Measurements from ENCODE around the gene RCOR3. TPM values are rescaled to one million over a fixed set of nuclear protein-coding genes. Genes with fewer than 3 reads are reported as not detected.

The RCOR3 gene
- total RNA-seq, 1 experiment from 2014 or later: 39.0 TPM

DNA sequence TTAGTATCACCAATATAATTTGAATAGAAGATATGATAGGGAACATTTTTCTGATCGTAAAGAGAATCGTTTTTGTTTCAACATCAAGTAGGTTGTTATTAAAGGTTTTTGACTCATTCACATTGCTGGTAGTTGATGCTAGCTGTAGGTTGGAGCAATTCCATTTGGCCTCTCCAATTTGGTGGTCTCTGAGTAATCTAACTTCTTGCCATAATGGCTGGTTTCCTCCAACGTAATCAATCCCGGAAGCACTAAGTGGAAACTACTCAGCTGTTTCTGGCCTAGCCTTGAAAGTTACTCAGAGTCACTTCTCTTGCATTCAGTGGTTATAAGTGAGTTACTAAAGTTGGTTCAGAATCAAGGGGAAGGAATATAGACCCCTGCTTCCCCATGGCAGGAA lies 26.0 kb downstream of the RCOR3 start:
- H3K36me3 ChIP-seq (ENCODE audit: insufficient read depth, low read length, poor library complexity, severe bottlenecking): peaks cover 27% of the 10 kb centered on the region
- DNase-seq (ENCODE audit: low spot score): no peak
- no TSS peak for BruUV-seq (replicated peaks)
- TF ChIP-seq CTCF (conservative IDR thresholded peaks at IDR 0.05; ENCODE audit: low read depth, low read length): no peak
- H3K9me3 ChIP-seq (ENCODE audit: low read depth, low read length, poor library complexity, severe bottlenecking): no peaks in the 10 kb centered on the region
- intact Hi-C loops (cut with micrococcal nuclease; ENCODE audit: unreplicated experiment): no loop called here
- no peaks in the 10 kb centered on the region for H3K27me3 ChIP-seq (replicated peaks; ENCODE audit: insufficient read depth, low read depth, low read length, poor library complexity)
- ChIA-PET POLR2A (ENCODE audit: low non-redundant PET) (interaction anchor here (0.6 kb wide), 1 partner anchor 31 kb away, joined by 3 read pairs; no protein-coding TSS in a partner anchor), CTCF (no interaction called here)
- no peak overlapping the region for H3K27ac ChIP-seq (ENCODE audit: low read depth, low read length, poor library complexity, severe bottlenecking)
- peaks cover 7% of the 10 kb centered on the region for H3K4me1 ChIP-seq (ENCODE audit: insufficient read depth, low read length, poor library complexity, severe bottlenecking)
- H3K4me3 ChIP-seq (ENCODE audit: low read depth, low read length, poor library complexity, severe bottlenecking): no peak overlapping the region

- intact Hi-C loops (cut with micrococcal nuclease; ENCODE audit: unreplicated experiment): no loop called here
- Histone ChIP-seq H3K36me3 (ENCODE audit: insufficient read depth, low read length, poor library complexity, severe bottlenecking) (peaks cover 43% of the 10 kb centered on the region), H3K27me3 (replicated peaks; ENCODE audit: insufficient read depth, low read depth, low read length, poor library complexity) (no peaks in the 10 kb centered on the region), H3K4me3 (ENCODE audit: low read depth, low read length, poor library complexity, severe bottlenecking) (no peak overlapping the region), H3K4me1 (ENCODE audit: insufficient read depth, low read length, poor library complexity, severe bottlenecking) (peaks cover 7% of the 10 kb centered on the region), H3K27ac (ENCODE audit: low read depth, low read length, poor library complexity, severe bottlenecking) (no peak overlapping the region), H3K9me3 (ENCODE audit: low read depth, low read length, poor library complexity, severe bottlenecking) (no peaks in the 10 kb centered on the region)
- TF ChIP-seq CTCF (conservative IDR thresholded peaks at IDR 0.05; ENCODE audit: low read depth, low read length) (no peak), EZH2 (IDR thresholded peaks at IDR 0.05; ENCODE audit: borderline replicate concordance, low read depth, low read length, poor library complexity, severe bottlenecking) (no peak)
- no TSS peak for BruUV-seq (replicated peaks)
- ChIA-PET CTCF (no interaction called here), POLR2A (ENCODE audit: low non-redundant PET) (no interaction called here)
- peak; percentile 37 for DNase-seq (ENCODE audit: low spot score)
These were observed 28.1 kb downstream of the RCOR3 start for GRCh38 chr1:211287218-211287617.

- Histone ChIP-seq H3K27ac (ENCODE audit: low read depth, low read length, poor library complexity, severe bottlenecking) (no peak overlapping the region), H3K36me3 (ENCODE audit: insufficient read depth, low read length, poor library complexity, severe bottlenecking) (peaks cover 60% of the 10 kb centered on the region), H3K4me3 (ENCODE audit: low read depth, low read length, poor library complexity, severe bottlenecking) (no peak overlapping the region), H3K9me3 (ENCODE audit: low read depth, low read length, poor library complexity, severe bottlenecking) (no peaks in the 10 kb centered on the region), H3K4me1 (ENCODE audit: insufficient read depth, low read length, poor library complexity, severe bottlenecking) (no peaks in the 10 kb centered on the region), H3K27me3 (replicated peaks; ENCODE audit: insufficient read depth, low read depth, low read length, poor library complexity) (no peaks in the 10 kb centered on the region)
- BruUV-seq (replicated peaks): no TSS peak
- TF ChIP-seq EZH2 (IDR thresholded peaks at IDR 0.05; ENCODE audit: borderline replicate concordance, low read depth, low read length, poor library complexity, severe bottlenecking) (no peak), CTCF (conservative IDR thresholded peaks at IDR 0.05; ENCODE audit: low read depth, low read length) (no peak)
- DNase-seq (ENCODE audit: low spot score): no peak
- ChIA-PET CTCF (no interaction called here), POLR2A (ENCODE audit: low non-redundant PET) (no interaction called here)
- intact Hi-C loops (cut with micrococcal nuclease; ENCODE audit: unreplicated experiment): no loop called here
These were observed 33.2 kb downstream of the RCOR3 start for GRCh38 chr1:211292411-211292810.

All from A673 (cell line).